ENCODE results near the gene ATP2A1.

DNA sequence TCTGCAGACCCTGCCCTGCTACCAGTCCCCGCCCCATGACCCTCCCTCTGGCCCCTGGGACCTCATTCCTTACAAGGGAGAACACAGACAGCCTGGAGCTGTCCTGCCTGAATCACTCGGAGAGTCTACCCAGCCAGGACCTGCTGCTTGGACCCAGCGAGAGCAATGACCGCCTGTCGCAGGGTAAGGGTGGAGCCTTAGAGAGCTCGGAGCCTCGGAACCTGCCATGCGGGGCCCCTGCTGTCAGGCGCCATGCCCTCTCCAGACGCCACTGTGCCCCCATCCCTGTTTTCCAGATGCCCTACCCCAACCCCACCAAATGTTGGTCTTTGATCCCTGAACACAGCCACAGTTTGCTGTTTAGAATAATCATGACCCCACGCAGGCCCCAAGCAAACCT is 9.1 kb upstream of the ATP2A1 start:
- no peak for TF ChIP-seq EZH2phosphoT487 (IDR thresholded peaks at IDR 0.05; ENCODE audit: insufficient read depth, low read depth)
- TF ChIP-seq EZH2 (IDR thresholded peaks at IDR 0.05; ENCODE audit: insufficient read depth, poor library complexity, severe bottlenecking) = no peak

Data from GM23248 (cell line).